ENCODE results near the gene CD27. TPM values are rescaled to one million over a fixed set of nuclear protein-coding genes. Genes with fewer than 3 reads are reported as not detected.
"Not testable (repeated sequence)": the region's sequence is repeated elsewhere in the genome, so short reads cannot be mapped to it uniquely, and the experiment has no call there.

CD27 gene
- total RNA-seq (2014; rRNA removed; shearing (Covaris generic); ENCODE audit: low replicate concordance), result not detected in 2 replicates

- in situ Hi-C loops (cut with HindIII; ENCODE audit: low pct_unique_long_range_greater_than_20kb, low sequenced_read_pairs), result no loop called here
- no peak for DNase-seq (ENCODE audit: low read depth)
Observed at GRCh38 chr12:6444704-6445688, at the start of gene CD27. TSS of gene CD27 (plus strand) at chr12:6444955. CDS start at chr12:6445096, 141 bp downstream.

- in situ Hi-C loops (cut with HindIII; ENCODE audit: low pct_unique_long_range_greater_than_20kb, low sequenced_read_pairs), result no loop called here
- DNase-seq (ENCODE audit: low read depth), result no peak
Observed at GRCh38 chr12:6396031-6396430, 48.7 kb upstream of the CD27 start.

GRCh38 chr12:6399884-6400644 lies 44.7 kb upstream of the CD27 start:
- in situ Hi-C loops (cut with HindIII; ENCODE audit: low pct_unique_long_range_greater_than_20kb, low sequenced_read_pairs), result no loop called here
- no peak for DNase-seq (ENCODE audit: low read depth)

DNA sequence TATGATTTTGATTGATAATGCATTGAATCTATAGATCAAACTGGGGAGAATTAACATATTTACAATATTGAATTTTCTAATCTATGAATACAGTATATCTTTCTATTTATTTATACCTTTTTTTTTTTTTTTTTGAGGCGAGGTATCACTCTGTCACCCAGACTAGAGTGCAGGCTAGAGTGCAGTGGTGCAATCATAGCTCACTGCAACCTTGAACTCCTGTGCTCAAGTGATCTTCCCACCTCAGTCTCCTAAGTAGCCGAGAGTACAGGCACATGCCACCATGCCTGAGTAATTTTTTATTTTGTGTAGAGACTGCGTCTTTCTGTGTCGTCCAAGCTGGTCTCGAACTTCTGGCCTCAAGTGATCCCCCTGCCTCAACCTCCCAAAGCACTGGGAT lies 40.4 kb upstream of the CD27 start:
- no peak for DNase-seq (ENCODE audit: low read depth)
- in situ Hi-C loops (cut with HindIII; ENCODE audit: low pct_unique_long_range_greater_than_20kb, low sequenced_read_pairs), result no loop called here

- in situ Hi-C loops (cut with HindIII; ENCODE audit: low pct_unique_long_range_greater_than_20kb, low sequenced_read_pairs), result no loop called here
- DNase-seq (ENCODE audit: low read depth), result no peak
Observed at GRCh38 chr12:6405963-6406362, 38.8 kb upstream of the CD27 start.

GRCh38 chr12:6407236-6407954 lies 37.4 kb upstream of the CD27 start:
- DNase-seq (ENCODE audit: low read depth), result no peak
- in situ Hi-C loops (cut with HindIII; ENCODE audit: low pct_unique_long_range_greater_than_20kb, low sequenced_read_pairs), result no loop called here

- in situ Hi-C loops (cut with HindIII; ENCODE audit: low pct_unique_long_range_greater_than_20kb, low sequenced_read_pairs), result no loop called here
- DNase-seq (ENCODE audit: low read depth), result no peak
Observed at GRCh38 chr12:6416596-6416995, 28.2 kb upstream of the CD27 start.

GRCh38 chr12:6418796-6419195 lies 26.0 kb upstream of the CD27 start:
- no peak for DNase-seq (ENCODE audit: low read depth)
- in situ Hi-C loops (cut with HindIII; ENCODE audit: low pct_unique_long_range_greater_than_20kb, low sequenced_read_pairs), result no loop called here

DNA sequence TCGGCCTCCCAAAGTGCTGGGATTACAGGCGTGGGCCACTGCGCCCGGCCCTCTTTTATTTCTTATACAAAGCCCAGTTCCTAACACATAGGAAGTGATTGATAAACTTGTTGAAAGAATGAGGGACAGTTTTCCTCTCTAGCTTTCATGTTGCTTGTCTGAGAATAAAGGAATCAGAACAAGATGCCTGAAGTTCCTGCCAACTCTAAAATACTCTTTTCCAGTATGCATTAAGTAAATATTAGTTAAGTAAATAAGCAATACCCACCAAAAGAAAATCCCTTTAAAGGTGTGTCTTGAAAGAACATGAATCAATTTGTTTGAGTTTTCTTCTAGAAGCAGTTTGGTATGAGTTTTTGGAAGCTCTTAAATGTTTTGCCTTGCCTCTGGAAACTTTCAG lies 24.4 kb upstream of the CD27 start:
- in situ Hi-C loops (cut with HindIII; ENCODE audit: low pct_unique_long_range_greater_than_20kb, low sequenced_read_pairs), result no loop called here

GRCh38 chr12:6423267-6424007 lies 21.3 kb upstream of the CD27 start:
- in situ Hi-C loops (cut with HindIII; ENCODE audit: low pct_unique_long_range_greater_than_20kb, low sequenced_read_pairs), result no loop called here
- peak; percentile 80 for DNase-seq (ENCODE audit: low read depth)

More for the DNA sequence above, 24.4 kb upstream of the CD27 start:
- no peak for DNase-seq (ENCODE audit: low read depth)

GRCh38 chr12:6424008-6424347 lies 20.8 kb upstream of the CD27 start:
- DNase-seq (ENCODE audit: low read depth), result no peak
- in situ Hi-C loops (cut with HindIII; ENCODE audit: low pct_unique_long_range_greater_than_20kb, low sequenced_read_pairs), result no loop called here

GRCh38 chr12:6424866-6425265 lies 19.9 kb upstream of the CD27 start:
- in situ Hi-C loops (cut with HindIII; ENCODE audit: low pct_unique_long_range_greater_than_20kb, low sequenced_read_pairs), result no loop called here
- no peak for DNase-seq (ENCODE audit: low read depth)

DNA sequence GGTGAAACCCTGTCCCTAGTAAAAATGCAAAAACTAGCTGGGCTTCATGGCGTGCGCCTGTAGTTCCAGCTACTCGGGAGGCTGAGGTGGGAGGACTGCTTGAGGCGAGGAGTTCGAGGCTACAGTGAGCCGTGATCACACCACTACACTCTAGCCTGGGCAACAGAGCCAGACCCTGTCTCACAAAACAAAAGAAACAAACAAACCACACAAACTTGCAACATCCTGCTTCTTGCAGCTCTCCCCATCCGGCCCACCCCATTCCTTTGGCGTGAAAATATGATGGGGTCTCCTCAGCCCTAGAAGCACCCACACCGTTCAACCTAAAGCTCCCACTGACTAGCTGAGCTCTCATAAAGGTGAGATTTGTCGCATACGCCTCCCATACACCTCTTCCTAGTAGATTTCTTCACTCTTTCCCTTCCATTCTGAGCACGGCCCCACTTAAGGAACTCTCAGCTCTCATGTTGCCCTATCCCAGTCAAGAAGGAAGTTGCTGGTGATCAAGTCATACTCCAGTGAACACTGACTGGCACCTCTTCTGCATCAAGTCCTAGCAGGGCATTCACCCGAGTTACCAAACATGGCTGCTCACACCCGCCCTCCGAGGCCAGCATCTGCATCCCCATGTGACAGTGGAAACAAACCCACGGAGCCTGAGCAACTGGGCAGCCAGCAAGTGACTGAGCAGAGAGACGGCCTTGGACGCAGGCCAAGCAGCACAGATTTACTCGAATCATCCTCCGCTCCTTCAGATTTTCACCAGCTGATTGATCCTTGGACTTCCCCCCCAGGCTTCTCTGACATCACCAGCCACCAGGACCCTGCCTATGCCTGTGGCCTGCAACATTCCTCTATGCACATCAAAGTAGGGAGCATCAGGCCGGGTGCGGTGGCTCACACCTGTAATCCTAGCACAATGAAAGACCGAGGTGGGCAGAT lies 18.9 kb upstream of the CD27 start:
- DNase-seq (ENCODE audit: low read depth), result peak; percentile 97
- in situ Hi-C loops (cut with HindIII; ENCODE audit: low pct_unique_long_range_greater_than_20kb, low sequenced_read_pairs), result no loop called here

- peak; percentile 93 for DNase-seq (ENCODE audit: low read depth)
Observed at GRCh38 chr12:6426882-6427671, 17.7 kb upstream of the CD27 start.

GRCh38 chr12:6427796-6428195 lies 17.0 kb upstream of the CD27 start:
- in situ Hi-C loops (cut with HindIII; ENCODE audit: low pct_unique_long_range_greater_than_20kb, low sequenced_read_pairs); DNase-seq (ENCODE audit: low read depth): not testable (repeated sequence)

More at GRCh38 chr12:6426882-6427671, 17.7 kb upstream of the CD27 start:
- in situ Hi-C loops (cut with HindIII; ENCODE audit: low pct_unique_long_range_greater_than_20kb, low sequenced_read_pairs), result no loop called here

GRCh38 chr12:6428326-6428725 lies 16.4 kb upstream of the CD27 start:
- no peak for DNase-seq (ENCODE audit: low read depth)
- in situ Hi-C loops (cut with HindIII; ENCODE audit: low pct_unique_long_range_greater_than_20kb, low sequenced_read_pairs), result no loop called here

All from Caki2 (cell line).